Activated T-cell treated with anti-CD3 and anti-CD28 coated beads, Interleukin-2, amount 50 U/mL, for 48 hours (primary cell): ENCODE data around the gene TCHP.
A peak's percentile ranks its signal among the peaks of the same experiment; 100 is the strongest.
"Not testable (repeated sequence)": the region's sequence is repeated elsewhere in the genome, so short reads cannot be mapped to it uniquely, and the experiment has no call there.

Experiments used
- DNase-seq, 2 experiments: peaks; one replicate each; pipeline ENCODE4 v3.0.0-alpha.2; 2020

TCHP gene

GRCh38 chr12:109899783-109900751, at the start of gene TCHP:
Gene TCHP (plus strand): TSS chr12:109900274. CDS start chr12:109903027, 2,753 bp downstream.
- peak; percentile 82 to 85 for DNase-seq

- DNase-seq: not testable (repeated sequence)
Observed at GRCh38 chr12:109850518-109850917, 49.6 kb upstream of the TCHP start.

- no peak for DNase-seq
Observed at GRCh38 chr12:109855377-109855776, 44.7 kb upstream of the TCHP start.

GRCh38 chr12:109857715-109858114, 42.4 kb upstream of the TCHP start:
- DNase-seq: no peak

- no peak for DNase-seq
Observed at GRCh38 chr12:109858764-109859163, 41.3 kb upstream of the TCHP start.

- DNase-seq: no peak
Observed at GRCh38 chr12:109860977-109861376, 39.1 kb upstream of the TCHP start.

GRCh38 chr12:109861689-109862314, 38.3 kb upstream of the TCHP start:
- no peak for DNase-seq

- not testable (repeated sequence) for DNase-seq
Observed at GRCh38 chr12:109862491-109862890, 37.6 kb upstream of the TCHP start.

- no peak for DNase-seq
Observed at GRCh38 chr12:109863847-109864712, 36.0 kb upstream of the TCHP start.

- no peak for DNase-seq
Observed at GRCh38 chr12:109864916-109865315, 35.2 kb upstream of the TCHP start.

- DNase-seq: no peak
Observed at GRCh38 chr12:109868182-109869051, 31.7 kb upstream of the TCHP start.

GRCh38 chr12:109870648-109871047, 29.4 kb upstream of the TCHP start:
- DNase-seq: no peak

GRCh38 chr12:109871668-109872314, 28.3 kb upstream of the TCHP start:
- DNase-seq: no peak

GRCh38 chr12:109873653-109874052, 26.4 kb upstream of the TCHP start:
- no peak for DNase-seq

- DNase-seq: no peak
Observed at GRCh38 chr12:109875572-109876131, 24.4 kb upstream of the TCHP start.

GRCh38 chr12:109876406-109876805, 23.7 kb upstream of the TCHP start:
- no peak for DNase-seq

GRCh38 chr12:109877504-109878246, 22.4 kb upstream of the TCHP start:
- DNase-seq: no peak

- DNase-seq: no peak
Observed at GRCh38 chr12:109878247-109878625, 21.8 kb upstream of the TCHP start.

GRCh38 chr12:109878749-109879148, 21.3 kb upstream of the TCHP start:
- no peak for DNase-seq

- no peak for DNase-seq
Observed at GRCh38 chr12:109879351-109880042, 20.6 kb upstream of the TCHP start.
